Activated CD8-positive, alpha-beta memory T cell treated with anti-CD3 and anti-CD28 coated beads, Interleukin-2, amount 10 ng/mL, durations not matched to agents 7 days and 5 days (primary cell): ENCODE results near the gene KIAA1549. TPM values are rescaled to one million over a fixed set of nuclear protein-coding genes. Genes with fewer than 3 reads are reported as not detected.

Source experiments
- ATAC-seq: fragments of 150-1000 bp; cut with Tn5 transposase; one replicate; pipeline ENCODE4 v1.10.0; 2021; ENCODE audit warnings: moderate library complexity
- CTCF ChIA-PET: fragments of 350-600 bp; sonication (Branson Sonifier 250); formaldehyde crosslinking; loops from one replicate; lab custom pipeline; 2021; ENCODE audit warnings: antibody characterized with exemption; lab: Charles Lee
- DNase-seq: peaks from one replicate; pipeline ENCODE4 v3.0.0-alpha.2; 2020
- H3K27ac Mint-ChIP-seq: one replicate; pipeline ENCODE4 v1.8.0; 2021; ENCODE audit warnings: mild to moderate bottlenecking, mixed read lengths
- H3K27me3 Mint-ChIP-seq: one replicate; pipeline ENCODE4 v1.8.0; 2021; ENCODE audit warnings: mixed read lengths
- H3K36me3 Mint-ChIP-seq: one replicate; pipeline ENCODE4 v1.8.0; 2021; ENCODE audit warnings: mild to moderate bottlenecking, mixed read lengths
- H3K4me1 Mint-ChIP-seq: one replicate; pipeline ENCODE4 v1.8.0; 2021; ENCODE audit warnings: mixed read lengths
- H3K4me3 Mint-ChIP-seq: one replicate; pipeline ENCODE4 v1.8.0; 2021; ENCODE audit warnings: mild to moderate bottlenecking, moderate library complexity, mixed read lengths
- H3K9me3 Mint-ChIP-seq: one replicate; pipeline ENCODE4 v1.8.0; 2022; ENCODE audit warnings: low read depth, mixed read lengths
- total RNA-seq, 2 experiments: library from RNA; stranded (reverse); gene quantifications; one replicate each; pipeline ENCODE4 v1.2.3, GENCODE V29; 2021

KIAA1549 gene
- total RNA-seq, 2 experiments from 2014 or later, result 0.61 to 1.1 TPM

DNA sequence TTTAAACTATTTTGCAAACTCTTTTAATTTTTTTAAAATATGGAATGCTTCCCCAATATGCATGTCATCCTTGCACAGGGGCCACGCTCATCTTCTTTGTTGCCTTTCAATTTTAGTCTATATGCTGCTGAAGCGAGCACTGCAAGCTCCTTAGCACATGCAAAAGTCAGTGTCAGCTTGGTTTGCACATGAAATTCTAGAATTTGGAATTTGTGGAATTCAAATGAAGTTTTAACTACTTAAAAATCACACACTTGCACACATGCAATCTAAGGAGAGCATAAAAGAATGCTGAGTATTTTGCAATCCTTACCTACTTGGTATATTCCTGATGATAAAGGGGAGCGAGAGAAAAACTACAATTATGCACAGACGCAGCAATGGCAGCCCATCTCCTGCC is 104.9 kb downstream of the KIAA1549 start:
- Mint-ChIP-seq H3K36me3 (peaks cover 3% of the 10 kb centered on the region), H3K9me3 (no peaks in the 10 kb centered on the region), H3K4me3 (no peak overlapping the region), H3K27me3 (no peaks in the 10 kb centered on the region), H3K4me1 (peaks cover 22% of the 10 kb centered on the region), H3K27ac (peak overlapping the region; percentile 81)
- CTCF ChIA-PET, result interaction anchor here (1.4 to 3.1 kb wide), 3 partner anchors 10 to 138 kb away, joined by 4 to 19 read pairs (median 7); no protein-coding TSS in a partner anchor
- DNase-seq (no peak), ATAC-seq (peak; percentile 3)

GRCh38 chr7:138875794-138876193 is 105.4 kb downstream of the KIAA1549 start:
- peaks cover 22% of the 10 kb centered on the region for H3K4me1 Mint-ChIP-seq
- ATAC-seq (peak; percentile 99), DNase-seq (peak; percentile 88)
- H3K4me3 Mint-ChIP-seq, result no peak overlapping the region
- peak overlapping the region; percentile 81 for H3K27ac Mint-ChIP-seq
- H3K9me3 Mint-ChIP-seq, result no peaks in the 10 kb centered on the region
- peaks cover 3% of the 10 kb centered on the region for H3K36me3 Mint-ChIP-seq
- no peaks in the 10 kb centered on the region for H3K27me3 Mint-ChIP-seq
- CTCF ChIA-PET, result interaction anchor here (2.7 to 3.1 kb wide), 2 partner anchors 10 to 137 kb away, joined by 7 to 19 read pairs; no protein-coding TSS in a partner anchor

GRCh38 chr7:138873220-138873892 is 107.8 kb downstream of the KIAA1549 start:
- DNase-seq, result no peak
- Mint-ChIP-seq H3K4me3 (no peak overlapping the region), H3K9me3 (no peaks in the 10 kb centered on the region), H3K36me3 (peaks cover 3% of the 10 kb centered on the region), H3K4me1 (peaks cover 22% of the 10 kb centered on the region), H3K27me3 (no peaks in the 10 kb centered on the region), H3K27ac (no peak overlapping the region)
- ATAC-seq, result no peak
- CTCF ChIA-PET, result interaction anchor here (0.5 to 1.6 kb wide), 5 partner anchors 18 to 712 kb away, joined by 3 to 4 read pairs (median 3); no protein-coding TSS in a partner anchor

DNA sequence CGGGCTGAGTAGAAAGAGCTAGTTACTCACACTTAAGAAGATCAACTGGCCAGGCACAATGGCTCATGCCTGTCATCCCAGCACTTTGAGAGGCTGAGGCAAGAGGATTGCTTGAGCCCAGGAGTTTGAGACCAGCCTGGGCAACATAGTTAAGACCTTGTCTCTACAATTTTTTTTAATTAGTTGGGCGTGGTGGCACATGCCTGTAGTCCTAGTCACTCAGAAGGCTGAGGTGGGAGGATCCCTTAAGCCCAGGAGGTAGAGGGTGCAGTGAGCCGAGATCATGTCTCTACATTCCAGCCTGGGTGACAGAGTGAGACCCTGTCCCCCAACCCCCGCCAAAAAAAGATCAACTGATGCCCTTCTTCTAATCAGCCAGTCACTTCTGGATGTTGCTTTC is 108.6 kb downstream of the KIAA1549 start:
- CTCF ChIA-PET, result interaction anchor here (0.5 to 1.6 kb wide), 4 partner anchors 14 to 144 kb away, joined by 3 to 4 read pairs (median 4); no protein-coding TSS in a partner anchor
- no peak for DNase-seq
- ATAC-seq, result no peak
- Mint-ChIP-seq H3K4me3 (no peak overlapping the region), H3K27me3 (no peaks in the 10 kb centered on the region), H3K27ac (no peak overlapping the region), H3K4me1 (peaks cover 22% of the 10 kb centered on the region), H3K36me3 (peaks cover 3% of the 10 kb centered on the region), H3K9me3 (no peaks in the 10 kb centered on the region)

GRCh38 chr7:138871814-138872090 is 109.4 kb downstream of the KIAA1549 start:
- no peak overlapping the region for H3K27ac Mint-ChIP-seq
- H3K36me3 Mint-ChIP-seq, result peaks cover 3% of the 10 kb centered on the region

GRCh38 chr7:138871065-138871813 is 110.0 kb downstream of the KIAA1549 start:
- no peaks in the 10 kb centered on the region for H3K9me3 Mint-ChIP-seq
- DNase-seq (no peak), ATAC-seq (no peak)
- no peak overlapping the region for H3K27ac Mint-ChIP-seq
- CTCF ChIA-PET, result interaction anchor here (1.4 kb wide), 1 partner anchor 16 kb away, joined by 4 read pairs; no protein-coding TSS in a partner anchor
- H3K27me3 Mint-ChIP-seq, result no peaks in the 10 kb centered on the region
- H3K4me3 Mint-ChIP-seq, result no peak overlapping the region
- peaks cover 3% of the 10 kb centered on the region for H3K36me3 Mint-ChIP-seq
- H3K4me1 Mint-ChIP-seq, result peaks cover 17% of the 10 kb centered on the region

More at GRCh38 chr7:138871814-138872090, 109.4 kb downstream of the KIAA1549 start:
- Mint-ChIP-seq H3K9me3 (no peaks in the 10 kb centered on the region), H3K27me3 (no peaks in the 10 kb centered on the region), H3K4me3 (no peak overlapping the region), H3K4me1 (peaks cover 22% of the 10 kb centered on the region)
- CTCF ChIA-PET, result interaction anchor here (1.4 kb wide), 1 partner anchor 15 kb away, joined by 4 read pairs; no protein-coding TSS in a partner anchor
- no peak for DNase-seq
- no peak for ATAC-seq

DNA sequence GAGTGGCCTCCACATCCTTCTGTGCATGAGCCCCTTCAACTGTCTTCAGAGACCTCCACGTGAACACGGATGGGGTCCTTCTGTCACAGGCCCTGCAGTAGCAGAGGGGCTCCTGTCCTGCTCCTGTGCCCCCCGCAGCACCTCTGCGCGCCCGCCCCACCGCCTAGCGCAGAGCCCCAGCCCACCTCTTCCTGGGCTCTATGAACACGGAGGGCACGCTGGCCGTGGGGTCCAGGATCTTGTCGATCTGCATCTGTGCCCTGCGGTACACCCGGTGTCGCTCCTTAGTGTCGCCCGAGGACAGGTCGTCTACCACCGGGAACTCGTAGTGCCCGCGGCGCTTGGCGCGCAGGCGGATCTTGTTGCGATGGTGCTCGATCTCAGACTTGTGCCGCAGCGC is 111.8 kb downstream of the KIAA1549 start:
- Mint-ChIP-seq H3K36me3 (peaks cover 2% of the 10 kb centered on the region), H3K9me3 (no peaks in the 10 kb centered on the region), H3K4me1 (peaks cover 20% of the 10 kb centered on the region), H3K27me3 (no peaks in the 10 kb centered on the region), H3K4me3 (no peak overlapping the region), H3K27ac (no peak overlapping the region)
- DNase-seq (no peak), ATAC-seq (no peak)
- CTCF ChIA-PET, result interaction anchor here (1.0 to 1.6 kb wide), 2 partner anchors 117 to 130 kb away, joined by 3 to 4 read pairs; no protein-coding TSS in a partner anchor

GRCh38 chr7:138868711-138869110 is 112.5 kb downstream of the KIAA1549 start:
- H3K4me3 Mint-ChIP-seq, result no peak overlapping the region

GRCh38 chr7:138867744-138868143 is 113.4 kb downstream of the KIAA1549 start:
- Mint-ChIP-seq H3K4me3 (no peak overlapping the region), H3K9me3 (no peaks in the 10 kb centered on the region), H3K36me3 (no peaks in the 10 kb centered on the region), H3K4me1 (peaks cover 18% of the 10 kb centered on the region), H3K27ac (no peak overlapping the region), H3K27me3 (no peaks in the 10 kb centered on the region)
- DNase-seq, result no peak
- CTCF ChIA-PET, result interaction anchor here (1.0 to 1.6 kb wide), 2 partner anchors 129 to 706 kb away, joined by 3 to 4 read pairs; no protein-coding TSS in a partner anchor
- no peak for ATAC-seq

More at GRCh38 chr7:138868711-138869110, 112.5 kb downstream of the KIAA1549 start:
- peaks cover 18% of the 10 kb centered on the region for H3K4me1 Mint-ChIP-seq
- DNase-seq (no peak), ATAC-seq (no peak)
- H3K27me3 Mint-ChIP-seq, result no peaks in the 10 kb centered on the region
- no peak overlapping the region for H3K27ac Mint-ChIP-seq
- no peaks in the 10 kb centered on the region for H3K9me3 Mint-ChIP-seq
- CTCF ChIA-PET, result interaction anchor here (1.6 kb wide), 1 partner anchor 130 kb away, joined by 4 read pairs; no protein-coding TSS in a partner anchor
- H3K36me3 Mint-ChIP-seq, result no peaks in the 10 kb centered on the region

- CTCF ChIA-PET, result interaction anchor here (0.7 to 2.9 kb wide), 3 partner anchors 110 to 282 kb away, joined by 3 to 13 read pairs (median 3); no protein-coding TSS in a partner anchor
- no peak overlapping the region for H3K4me3 Mint-ChIP-seq
- H3K36me3 Mint-ChIP-seq, result no peaks in the 10 kb centered on the region
- H3K9me3 Mint-ChIP-seq, result no peaks in the 10 kb centered on the region
- H3K27me3 Mint-ChIP-seq, result no peaks in the 10 kb centered on the region
- H3K4me1 Mint-ChIP-seq, result peaks cover 18% of the 10 kb centered on the region
- ATAC-seq, result no peak
- H3K27ac Mint-ChIP-seq, result peak overlapping the region; percentile 19
- DNase-seq, result no peak
These were observed 114.8 kb downstream of the KIAA1549 start for GRCh38 chr7:138866353-138866752.

- peak overlapping the region; percentile 67 for H3K27ac Mint-ChIP-seq
These were observed 115.3 kb downstream of the KIAA1549 start for GRCh38 chr7:138865843-138866242.

DNA sequence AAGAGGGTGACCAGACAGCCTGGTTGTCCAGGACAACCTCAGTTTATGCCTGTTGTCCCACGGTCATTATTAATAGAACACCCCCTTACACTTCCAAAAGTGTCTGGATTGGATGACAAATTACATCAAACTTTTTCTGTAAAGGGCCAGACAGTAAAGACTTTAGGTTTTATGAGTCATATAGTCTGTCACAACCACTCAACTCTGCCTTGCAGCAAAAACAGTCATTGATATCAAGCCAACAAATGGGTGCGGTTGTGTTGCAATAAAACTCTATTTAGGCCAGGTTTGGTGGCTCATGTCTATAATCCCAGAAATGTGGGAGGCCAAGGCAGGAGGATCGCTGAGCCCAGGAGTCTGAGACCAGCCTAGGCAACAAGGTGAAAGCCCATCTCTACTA is 116.5 kb downstream of the KIAA1549 start:
- Mint-ChIP-seq H3K9me3 (no peaks in the 10 kb centered on the region), H3K4me3 (no peak overlapping the region), H3K4me1 (peaks cover 18% of the 10 kb centered on the region), H3K36me3 (no peaks in the 10 kb centered on the region), H3K27ac (no peak overlapping the region), H3K27me3 (no peaks in the 10 kb centered on the region)
- CTCF ChIA-PET, result interaction anchor here (1.1 to 2.9 kb wide), 3 partner anchors 10 to 126 kb away, joined by 4 to 13 read pairs (median 4); no protein-coding TSS in a partner anchor
- ATAC-seq (no peak), DNase-seq (no peak)

More at GRCh38 chr7:138865843-138866242, 115.3 kb downstream of the KIAA1549 start:
- Mint-ChIP-seq H3K9me3 (no peaks in the 10 kb centered on the region), H3K36me3 (no peaks in the 10 kb centered on the region), H3K4me1 (peaks cover 18% of the 10 kb centered on the region), H3K27me3 (no peaks in the 10 kb centered on the region), H3K4me3 (no peak overlapping the region)
- CTCF ChIA-PET, result interaction anchor here (0.7 to 2.9 kb wide), 6 partner anchors 9 to 406 kb away, joined by 3 to 13 read pairs (median 4); partner anchors contain the start of gene TRIM24
- peak; percentile 80 for DNase-seq
- ATAC-seq, result peak; percentile 96

DNA sequence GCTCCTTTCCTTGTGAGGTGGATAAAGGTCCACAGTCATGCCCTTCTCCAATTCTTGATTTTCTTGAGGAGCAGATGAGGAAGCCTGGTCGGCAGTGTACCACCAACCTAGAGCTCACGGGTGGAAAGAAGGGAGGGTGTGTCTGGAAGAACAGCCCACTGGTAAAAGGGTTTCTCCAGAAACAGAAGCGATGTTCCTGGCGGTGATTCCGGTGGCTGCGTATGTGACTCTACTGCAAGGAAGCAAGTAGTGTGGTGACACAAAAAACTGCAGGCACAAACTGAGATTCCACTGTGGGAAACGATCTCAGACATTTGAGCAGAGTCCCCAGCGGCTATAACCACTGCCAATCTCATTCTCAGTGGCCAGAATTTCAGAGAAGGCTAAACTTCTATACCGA is 117.3 kb downstream of the KIAA1549 start:
- Mint-ChIP-seq H3K9me3 (no peaks in the 10 kb centered on the region), H3K4me3 (no peak overlapping the region), H3K36me3 (no peaks in the 10 kb centered on the region), H3K27me3 (no peaks in the 10 kb centered on the region), H3K4me1 (peaks cover 18% of the 10 kb centered on the region), H3K27ac (no peak overlapping the region)
- ATAC-seq (no peak), DNase-seq (no peak)
- CTCF ChIA-PET, result interaction anchor here (2.9 kb wide), 1 partner anchor 125 kb away, joined by 13 read pairs; no protein-coding TSS in a partner anchor
